ENCODE results near the gene WNT3. TPM values are rescaled to one million over a fixed set of nuclear protein-coding genes. Genes with fewer than 3 reads are reported as not detected.
A peak's percentile ranks its signal among the peaks of the same experiment; 100 is the strongest.

WNT3 gene
- 0.07 TPM in 1 of 2 replicates, not detected in the other for total RNA-seq

- H3K27me3 Mint-ChIP-seq (ENCODE audit: low read depth), result peaks cover 66% of the 10 kb centered on the region
- intact Hi-C loops (cut with micrococcal nuclease), result loop anchor here (5.0 kb wide), 1 partner anchor 46 kb away; no protein-coding TSS in a partner anchor
- H3K9me3 Mint-ChIP-seq, result no peaks in the 10 kb centered on the region
- DNase-seq (ENCODE audit: low spot score), result peak; percentile 46
- H3K4me1 Mint-ChIP-seq (ENCODE audit: low read depth), result peaks cover 2% of the 10 kb centered on the region
- H3K27ac Mint-ChIP-seq, result no peak within 1 kb of the TSS
- H3K36me3 Mint-ChIP-seq (ENCODE audit: low read depth), result no peaks in the 10 kb centered on the region
- H3K4me3 Mint-ChIP-seq (ENCODE audit: low read depth), result peak within 1 kb of the TSS; percentile 64
Measured at GRCh38 chr17:46818316-46818928, at the start of gene WNT3. Gene WNT3, minus strand, starts transcription at chr17:46818692. Its CDS starts 95 bp downstream, at chr17:46818597.

GRCh38 chr17:46866747-46867146 is 48.3 kb upstream of the WNT3 start:
- Mint-ChIP-seq H3K36me3 (ENCODE audit: low read depth) (no peaks in the 10 kb centered on the region), H3K4me1 (ENCODE audit: low read depth) (no peaks in the 10 kb centered on the region), H3K27ac (no peak overlapping the region), H3K9me3 (no peaks in the 10 kb centered on the region), H3K4me3 (ENCODE audit: low read depth) (no peak overlapping the region), H3K27me3 (ENCODE audit: low read depth) (peaks cover 10% of the 10 kb centered on the region)
- no peak for DNase-seq (ENCODE audit: low spot score)
- intact Hi-C loops (cut with micrococcal nuclease), result no loop called here

GRCh38 chr17:46866325-46866724 is 47.8 kb upstream of the WNT3 start:
- intact Hi-C loops (cut with micrococcal nuclease), result no loop called here
- Mint-ChIP-seq H3K9me3 (no peaks in the 10 kb centered on the region), H3K4me1 (ENCODE audit: low read depth) (no peaks in the 10 kb centered on the region), H3K4me3 (ENCODE audit: low read depth) (no peak overlapping the region), H3K36me3 (ENCODE audit: low read depth) (no peaks in the 10 kb centered on the region), H3K27me3 (ENCODE audit: low read depth) (peaks cover 10% of the 10 kb centered on the region), H3K27ac (no peak overlapping the region)
- DNase-seq (ENCODE audit: low spot score), result no peak

GRCh38 chr17:46865100-46865499 is 46.6 kb upstream of the WNT3 start:
- H3K9me3 Mint-ChIP-seq, result no peaks in the 10 kb centered on the region
- no peak overlapping the region for H3K27ac Mint-ChIP-seq
- intact Hi-C loops (cut with micrococcal nuclease), result no loop called here
- H3K36me3 Mint-ChIP-seq (ENCODE audit: low read depth), result no peaks in the 10 kb centered on the region
- peaks cover 10% of the 10 kb centered on the region for H3K27me3 Mint-ChIP-seq (ENCODE audit: low read depth)
- H3K4me3 Mint-ChIP-seq (ENCODE audit: low read depth), result no peak overlapping the region
- H3K4me1 Mint-ChIP-seq (ENCODE audit: low read depth), result no peaks in the 10 kb centered on the region
- no peak for DNase-seq (ENCODE audit: low spot score)

GRCh38 chr17:46863383-46864121 is 45.1 kb upstream of the WNT3 start:
- Mint-ChIP-seq H3K36me3 (ENCODE audit: low read depth) (no peaks in the 10 kb centered on the region), H3K4me1 (ENCODE audit: low read depth) (no peaks in the 10 kb centered on the region), H3K27ac (no peak overlapping the region), H3K4me3 (ENCODE audit: low read depth) (no peak overlapping the region), H3K27me3 (ENCODE audit: low read depth) (peaks cover 13% of the 10 kb centered on the region), H3K9me3 (no peaks in the 10 kb centered on the region)
- intact Hi-C loops (cut with micrococcal nuclease), result no loop called here
- no peak for DNase-seq (ENCODE audit: low spot score)

GRCh38 chr17:46862949-46863348 is 44.5 kb upstream of the WNT3 start:
- H3K9me3 Mint-ChIP-seq, result no peaks in the 10 kb centered on the region
- peaks cover 13% of the 10 kb centered on the region for H3K27me3 Mint-ChIP-seq (ENCODE audit: low read depth)
- no peak for DNase-seq (ENCODE audit: low spot score)
- intact Hi-C loops (cut with micrococcal nuclease), result no loop called here
- H3K4me1 Mint-ChIP-seq (ENCODE audit: low read depth), result no peaks in the 10 kb centered on the region
- H3K4me3 Mint-ChIP-seq (ENCODE audit: low read depth), result no peak overlapping the region
- H3K27ac Mint-ChIP-seq, result no peak overlapping the region
- H3K36me3 Mint-ChIP-seq (ENCODE audit: low read depth), result no peaks in the 10 kb centered on the region

- Mint-ChIP-seq H3K27me3 (ENCODE audit: low read depth) (peaks cover 14% of the 10 kb centered on the region), H3K4me3 (ENCODE audit: low read depth) (no peak overlapping the region), H3K9me3 (no peaks in the 10 kb centered on the region), H3K27ac (no peak overlapping the region), H3K36me3 (ENCODE audit: low read depth) (no peaks in the 10 kb centered on the region), H3K4me1 (ENCODE audit: low read depth) (no peaks in the 10 kb centered on the region)
- intact Hi-C loops (cut with micrococcal nuclease), result no loop called here
- no peak for DNase-seq (ENCODE audit: low spot score)
Measured at GRCh38 chr17:46859996-46860395, 41.5 kb upstream of the WNT3 start.

- no peak overlapping the region for H3K4me3 Mint-ChIP-seq (ENCODE audit: low read depth)
- no peak overlapping the region for H3K27ac Mint-ChIP-seq
- H3K36me3 Mint-ChIP-seq (ENCODE audit: low read depth), result no peaks in the 10 kb centered on the region
- H3K9me3 Mint-ChIP-seq, result no peaks in the 10 kb centered on the region
- H3K27me3 Mint-ChIP-seq (ENCODE audit: low read depth), result peaks cover 29% of the 10 kb centered on the region
- no peak for DNase-seq (ENCODE audit: low spot score)
- intact Hi-C loops (cut with micrococcal nuclease), result no loop called here
- H3K4me1 Mint-ChIP-seq (ENCODE audit: low read depth), result no peaks in the 10 kb centered on the region
Measured at GRCh38 chr17:46857600-46857999, 39.1 kb upstream of the WNT3 start.

- Mint-ChIP-seq H3K27me3 (ENCODE audit: low read depth) (peaks cover 50% of the 10 kb centered on the region), H3K4me3 (ENCODE audit: low read depth) (no peak overlapping the region), H3K36me3 (ENCODE audit: low read depth) (no peaks in the 10 kb centered on the region), H3K4me1 (ENCODE audit: low read depth) (no peaks in the 10 kb centered on the region), H3K27ac (no peak overlapping the region), H3K9me3 (no peaks in the 10 kb centered on the region)
- intact Hi-C loops (cut with micrococcal nuclease), result no loop called here
- no peak for DNase-seq (ENCODE audit: low spot score)
Measured at GRCh38 chr17:46854948-46855347, 36.5 kb upstream of the WNT3 start.

GRCh38 chr17:46854515-46854914 is 36.0 kb upstream of the WNT3 start:
- Mint-ChIP-seq H3K27ac (no peak overlapping the region), H3K27me3 (ENCODE audit: low read depth) (peaks cover 52% of the 10 kb centered on the region), H3K4me3 (ENCODE audit: low read depth) (no peak overlapping the region), H3K9me3 (no peaks in the 10 kb centered on the region), H3K36me3 (ENCODE audit: low read depth) (no peaks in the 10 kb centered on the region), H3K4me1 (ENCODE audit: low read depth) (no peaks in the 10 kb centered on the region)
- intact Hi-C loops (cut with micrococcal nuclease), result no loop called here
- no peak for DNase-seq (ENCODE audit: low spot score)

GRCh38 chr17:46853896-46854444 is 35.5 kb upstream of the WNT3 start:
- H3K4me3 Mint-ChIP-seq (ENCODE audit: low read depth), result no peak overlapping the region
- no peak overlapping the region for H3K27ac Mint-ChIP-seq
- peaks cover 56% of the 10 kb centered on the region for H3K27me3 Mint-ChIP-seq (ENCODE audit: low read depth)
- H3K36me3 Mint-ChIP-seq (ENCODE audit: low read depth), result no peaks in the 10 kb centered on the region
- no peaks in the 10 kb centered on the region for H3K9me3 Mint-ChIP-seq
- no peak for DNase-seq (ENCODE audit: low spot score)
- intact Hi-C loops (cut with micrococcal nuclease), result no loop called here
- no peaks in the 10 kb centered on the region for H3K4me1 Mint-ChIP-seq (ENCODE audit: low read depth)

GRCh38 chr17:46851029-46851741 is 32.7 kb upstream of the WNT3 start, which contains the start of gene WNT9B:
Gene WNT9B, plus strand, starts transcription at chr17:46851583. Its CDS starts 56 bp downstream, at chr17:46851639.
- H3K9me3 Mint-ChIP-seq, result no peaks in the 10 kb centered on the region
- H3K36me3 Mint-ChIP-seq (ENCODE audit: low read depth), result no peaks in the 10 kb centered on the region
- no peak for DNase-seq (ENCODE audit: low spot score)
- peaks cover 69% of the 10 kb centered on the region for H3K27me3 Mint-ChIP-seq (ENCODE audit: low read depth)
- no peaks in the 10 kb centered on the region for H3K4me1 Mint-ChIP-seq (ENCODE audit: low read depth)
- no peak within 1 kb of the TSS for H3K4me3 Mint-ChIP-seq (ENCODE audit: low read depth)
- intact Hi-C loops (cut with micrococcal nuclease), result no loop called here
- H3K27ac Mint-ChIP-seq, result no peak within 1 kb of the TSS

GRCh38 chr17:46850688-46851028 is 32.2 kb upstream of the WNT3 start:
- H3K36me3 Mint-ChIP-seq (ENCODE audit: low read depth), result no peaks in the 10 kb centered on the region
- H3K4me3 Mint-ChIP-seq (ENCODE audit: low read depth), result no peak overlapping the region
- H3K4me1 Mint-ChIP-seq (ENCODE audit: low read depth), result no peaks in the 10 kb centered on the region
- H3K27me3 Mint-ChIP-seq (ENCODE audit: low read depth), result peaks cover 71% of the 10 kb centered on the region
- H3K27ac Mint-ChIP-seq, result no peak overlapping the region
- intact Hi-C loops (cut with micrococcal nuclease), result no loop called here
- no peaks in the 10 kb centered on the region for H3K9me3 Mint-ChIP-seq
- no peak for DNase-seq (ENCODE audit: low spot score)

All from activated T-helper 2 cell treated with anti-CD3 and anti-CD28 coated beads, Interferon-gamma antibody, Interleukin-2, Interleukin-4, amounts not matched to agents 10 μg/mL and 5 μg/mL and 100 μg/mL, durations not matched to agents 14 hours and 24 hours and 36 hours (primary cell).